Coronary artery (tissue), 2 donors: Measurements from ENCODE around the gene HECTD1.
"Not testable (repeated sequence)": the region's sequence is repeated elsewhere in the genome, so short reads cannot be mapped to it uniquely, and the experiment has no call there.

Experiments used
- DNase-seq: peaks from one replicate; pipeline ENCODE4 v3.0.0-alpha.2; 2017; ENCODE audit warnings: low spot score
- H3K27ac ChIP-seq, 2 donors: fragments of 200-600 bp; sonication (generic); one replicate each; pipeline ENCODE4 v1.5.1; 2016 to 2019
- H3K4me3 ChIP-seq: fragments of 200-600 bp; sonication (generic); 2 replicates; pipeline ENCODE4 v1.5.1; 2016; ENCODE audit warnings: mild to moderate bottlenecking, moderate library complexity
- CTCF ChIP-seq: fragments of 200-600 bp; sonication (generic); IDR thresholded peaks from one replicate; pipeline ENCODE4 v1.5.1; 2019; ENCODE audit warnings: antibody characterized with exemption

Gene HECTD1

GRCh38 chr14:31078766-31079165 lies 128.8 kb downstream of the HECTD1 start:
- no peak for TF ChIP-seq CTCF
- Histone ChIP-seq H3K4me3 (peak overlapping the region; percentile 13), H3K27ac (peak overlapping the region; percentile 1 to 85)
- no peak for DNase-seq

GRCh38 chr14:31075144-31075543 lies 132.4 kb downstream of the HECTD1 start:
- no peak for TF ChIP-seq CTCF
- DNase-seq: no peak
- no peak overlapping the region for H3K27ac ChIP-seq
- no peak overlapping the region for H3K4me3 ChIP-seq

GRCh38 chr14:31071151-31071550 lies 136.4 kb downstream of the HECTD1 start:
- no peak for TF ChIP-seq CTCF

GRCh38 chr14:31070431-31070830 lies 137.2 kb downstream of the HECTD1 start:
- TF ChIP-seq CTCF: no peak
- DNase-seq: no peak
- H3K4me3 ChIP-seq: no peak overlapping the region
- no peak overlapping the region for H3K27ac ChIP-seq

More at GRCh38 chr14:31071151-31071550, 136.4 kb downstream of the HECTD1 start:
- H3K4me3 ChIP-seq: no peak overlapping the region
- H3K27ac ChIP-seq: no peak overlapping the region
- no peak for DNase-seq

GRCh38 chr14:31069343-31069742 lies 138.2 kb downstream of the HECTD1 start:
- no peak for TF ChIP-seq CTCF
- no peak for DNase-seq
- Histone ChIP-seq H3K4me3 (no peak overlapping the region), H3K27ac (no peak overlapping the region)

GRCh38 chr14:31068235-31068634 lies 139.4 kb downstream of the HECTD1 start:
- no peak for TF ChIP-seq CTCF
- Histone ChIP-seq H3K4me3 (no peak overlapping the region), H3K27ac (peak overlapping the region in 1 of 2 donors; percentile 37)
- DNase-seq: no peak

GRCh38 chr14:31062908-31063307 lies 144.7 kb downstream of the HECTD1 start:
- not testable (repeated sequence) for DNase-seq, H3K4me3 ChIP-seq, H3K27ac ChIP-seq
